Mononuclear cell (primary cell): Measurements from ENCODE around the gene CCDC85C. TPM values are rescaled to one million over a fixed set of nuclear protein-coding genes. Genes with fewer than 3 reads are reported as not detected.

Experiments used
- H3K27me3 ChIP-seq: 2 replicates; pipeline ENCODE4 v1.6.0; 2011; ENCODE audit warnings: low read length, control low read depth; ENCODE audit not compliant: insufficient read depth
- H3K4me1 ChIP-seq: 2 replicates; pipeline ENCODE4 v1.5.1; 2011; ENCODE audit warnings: mild to moderate bottlenecking, low read length, control low read depth; ENCODE audit not compliant: insufficient read depth
- H3K4me3 ChIP-seq: 2 replicates; pipeline ENCODE4 v1.5.1; 2011; ENCODE audit warnings: mild to moderate bottlenecking, low read length, moderate library complexity
- H3K9me3 ChIP-seq: 2 replicates; pipeline ENCODE4 v1.5.1; 2011; ENCODE audit warnings: low read depth, mild to moderate bottlenecking, control low read depth, low read length
- total RNA-seq: library from RNA; depleted of rRNA; stranded (reverse); fragments of >200 nt; gene quantifications from one replicate; pipeline ENCODE4 v1.2.3, GENCODE V29; 2012

The CCDC85C gene
- total RNA-seq, 1 donor: 2.9 TPM

GRCh38 chr14:99529899-99530298 lies 74.1 kb downstream of the CCDC85C start:
- Histone ChIP-seq H3K4me3 (no peak overlapping the region), H3K4me1 (peaks cover 8% of the 10 kb centered on the region), H3K27me3 (no peaks in the 10 kb centered on the region), H3K9me3 (no peaks in the 10 kb centered on the region)

GRCh38 chr14:99527427-99528076 lies 76.5 kb downstream of the CCDC85C start:
- peaks cover 12% of the 10 kb centered on the region for H3K4me1 ChIP-seq
- H3K4me3 ChIP-seq: no peak overlapping the region
- no peaks in the 10 kb centered on the region for H3K27me3 ChIP-seq
- H3K9me3 ChIP-seq: no peaks in the 10 kb centered on the region

- H3K4me1 ChIP-seq: peaks cover 12% of the 10 kb centered on the region
- no peaks in the 10 kb centered on the region for H3K27me3 ChIP-seq
- no peak overlapping the region for H3K4me3 ChIP-seq
- no peaks in the 10 kb centered on the region for H3K9me3 ChIP-seq
These were observed 77.0 kb downstream of the CCDC85C start for GRCh38 chr14:99527026-99527425.

- Histone ChIP-seq H3K4me3 (no peak overlapping the region), H3K27me3 (no peaks in the 10 kb centered on the region), H3K9me3 (no peaks in the 10 kb centered on the region), H3K4me1 (peaks cover 12% of the 10 kb centered on the region)
These were observed 78.3 kb downstream of the CCDC85C start for GRCh38 chr14:99525699-99526080.

GRCh38 chr14:99524804-99525698 lies 79.0 kb downstream of the CCDC85C start:
- Histone ChIP-seq H3K4me3 (no peak overlapping the region), H3K9me3 (no peaks in the 10 kb centered on the region), H3K27me3 (no peaks in the 10 kb centered on the region), H3K4me1 (peaks cover 12% of the 10 kb centered on the region)

- H3K9me3 ChIP-seq: no peaks in the 10 kb centered on the region
- H3K27me3 ChIP-seq: no peaks in the 10 kb centered on the region
- no peak overlapping the region for H3K4me3 ChIP-seq
- H3K4me1 ChIP-seq: peaks cover 12% of the 10 kb centered on the region
These were observed 79.8 kb downstream of the CCDC85C start for GRCh38 chr14:99524091-99524661.

GRCh38 chr14:99523704-99524055 lies 80.3 kb downstream of the CCDC85C start:
- no peak overlapping the region for H3K4me3 ChIP-seq
- peaks cover 12% of the 10 kb centered on the region for H3K4me1 ChIP-seq
- no peaks in the 10 kb centered on the region for H3K27me3 ChIP-seq
- no peaks in the 10 kb centered on the region for H3K9me3 ChIP-seq

- Histone ChIP-seq H3K9me3 (no peaks in the 10 kb centered on the region), H3K4me3 (no peak overlapping the region), H3K27me3 (no peaks in the 10 kb centered on the region), H3K4me1 (peaks cover 12% of the 10 kb centered on the region)
These were observed 80.9 kb downstream of the CCDC85C start for GRCh38 chr14:99522934-99523703.

GRCh38 chr14:99522457-99522891 lies 81.5 kb downstream of the CCDC85C start:
- Histone ChIP-seq H3K27me3 (no peaks in the 10 kb centered on the region), H3K4me1 (peaks cover 12% of the 10 kb centered on the region), H3K9me3 (no peaks in the 10 kb centered on the region), H3K4me3 (no peak overlapping the region)

GRCh38 chr14:99522025-99522401 lies 82.0 kb downstream of the CCDC85C start:
- H3K4me3 ChIP-seq: no peak overlapping the region
- no peaks in the 10 kb centered on the region for H3K27me3 ChIP-seq
- no peaks in the 10 kb centered on the region for H3K9me3 ChIP-seq
- H3K4me1 ChIP-seq: peaks cover 12% of the 10 kb centered on the region

- peaks cover 12% of the 10 kb centered on the region for H3K4me1 ChIP-seq
These were observed 82.6 kb downstream of the CCDC85C start for GRCh38 chr14:99521176-99522024.

GRCh38 chr14:99520571-99521081 lies 83.4 kb downstream of the CCDC85C start:
- Histone ChIP-seq H3K27me3 (no peaks in the 10 kb centered on the region), H3K4me1 (peaks cover 8% of the 10 kb centered on the region)

More at GRCh38 chr14:99521176-99522024, 82.6 kb downstream of the CCDC85C start:
- no peaks in the 10 kb centered on the region for H3K9me3 ChIP-seq
- H3K27me3 ChIP-seq: no peaks in the 10 kb centered on the region
- H3K4me3 ChIP-seq: no peak overlapping the region

GRCh38 chr14:99519931-99520421 lies 84.0 kb downstream of the CCDC85C start:
- H3K4me3 ChIP-seq: no peak overlapping the region
- peaks cover 5% of the 10 kb centered on the region for H3K4me1 ChIP-seq
- no peaks in the 10 kb centered on the region for H3K27me3 ChIP-seq
- H3K9me3 ChIP-seq: no peaks in the 10 kb centered on the region

More at GRCh38 chr14:99520571-99521081, 83.4 kb downstream of the CCDC85C start:
- H3K4me3 ChIP-seq: no peak overlapping the region
- H3K9me3 ChIP-seq: no peaks in the 10 kb centered on the region
